GM12865 (cell line): ENCODE results near the gene MCAT.

ENCODE experiments used
- DNase-seq: peaks from one replicate; pipeline ENCODE4 v3.0.0; 2010; ENCODE audit warnings: low read depth
- H3K4me3 ChIP-seq: 2 replicates; pipeline ENCODE4 v1.5.1; 2011; ENCODE audit warnings: mild to moderate bottlenecking, low read depth, low read length, control low read depth
- TF ChIP-seq, protein P1 (sequence below): IDR thresholded peaks from 2 replicates; pipeline ENCODE4 v1.5.1; 2011; ENCODE audit warnings: low read length, control low read depth, low read depth, inconsistent platforms; ENCODE audit not compliant: insufficient read depth; ENCODE audit errors: missing control alignments

The MCAT gene

DNA sequence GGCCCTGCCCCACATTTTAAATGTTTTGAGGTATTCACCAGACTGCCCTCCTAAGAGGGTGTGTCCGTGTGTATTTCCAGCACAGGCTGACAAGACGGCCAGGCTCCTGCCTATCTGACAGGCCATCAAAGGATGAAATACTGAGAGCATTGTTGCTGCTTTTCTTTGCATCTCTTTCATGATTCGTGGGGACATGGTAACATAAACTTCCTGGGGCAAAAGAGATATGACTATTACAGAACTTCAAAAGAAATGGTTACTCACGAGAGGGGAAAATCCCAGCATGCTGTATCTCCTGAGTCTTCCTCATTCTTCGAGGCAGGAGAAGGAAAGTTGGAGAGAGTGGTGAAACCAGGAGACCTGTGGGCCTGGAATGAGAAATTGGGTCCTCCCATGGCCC is 43.0 kb downstream of the MCAT start:
- TF ChIP-seq, protein P1, sequence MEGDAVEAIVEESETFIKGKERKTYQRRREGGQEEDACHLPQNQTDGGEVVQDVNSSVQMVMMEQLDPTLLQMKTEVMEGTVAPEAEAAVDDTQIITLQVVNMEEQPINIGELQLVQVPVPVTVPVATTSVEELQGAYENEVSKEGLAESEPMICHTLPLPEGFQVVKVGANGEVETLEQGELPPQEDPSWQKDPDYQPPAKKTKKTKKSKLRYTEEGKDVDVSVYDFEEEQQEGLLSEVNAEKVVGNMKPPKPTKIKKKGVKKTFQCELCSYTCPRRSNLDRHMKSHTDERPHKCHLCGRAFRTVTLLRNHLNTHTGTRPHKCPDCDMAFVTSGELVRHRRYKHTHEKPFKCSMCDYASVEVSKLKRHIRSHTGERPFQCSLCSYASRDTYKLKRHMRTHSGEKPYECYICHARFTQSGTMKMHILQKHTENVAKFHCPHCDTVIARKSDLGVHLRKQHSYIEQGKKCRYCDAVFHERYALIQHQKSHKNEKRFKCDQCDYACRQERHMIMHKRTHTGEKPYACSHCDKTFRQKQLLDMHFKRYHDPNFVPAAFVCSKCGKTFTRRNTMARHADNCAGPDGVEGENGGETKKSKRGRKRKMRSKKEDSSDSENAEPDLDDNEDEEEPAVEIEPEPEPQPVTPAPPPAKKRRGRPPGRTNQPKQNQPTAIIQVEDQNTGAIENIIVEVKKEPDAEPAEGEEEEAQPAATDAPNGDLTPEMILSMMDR = no peak
- peak; percentile 42 for DNase-seq
- H3K4me3 ChIP-seq = no peak overlapping the region

DNA sequence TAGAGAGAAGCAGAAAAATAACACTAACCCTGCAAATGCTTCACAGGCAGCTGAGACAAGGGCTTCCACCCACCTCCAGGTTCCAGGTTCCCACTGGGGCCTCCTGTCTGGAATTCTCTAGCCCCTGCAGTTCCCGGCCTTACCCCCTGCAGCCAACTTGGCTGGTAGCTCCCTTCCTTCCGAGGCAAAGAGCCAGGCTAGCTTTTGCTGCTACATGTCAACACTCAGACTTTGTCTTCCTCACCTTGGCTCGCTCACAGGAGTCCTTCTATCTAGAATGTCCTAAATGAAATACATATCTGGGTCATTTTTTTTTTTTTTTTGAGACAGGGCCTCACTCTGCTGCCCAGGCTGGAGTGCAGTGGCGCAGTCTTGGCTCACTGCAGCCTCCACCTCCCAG is 44.1 kb downstream of the MCAT start:
- H3K4me3 ChIP-seq = no peak overlapping the region

DNA sequence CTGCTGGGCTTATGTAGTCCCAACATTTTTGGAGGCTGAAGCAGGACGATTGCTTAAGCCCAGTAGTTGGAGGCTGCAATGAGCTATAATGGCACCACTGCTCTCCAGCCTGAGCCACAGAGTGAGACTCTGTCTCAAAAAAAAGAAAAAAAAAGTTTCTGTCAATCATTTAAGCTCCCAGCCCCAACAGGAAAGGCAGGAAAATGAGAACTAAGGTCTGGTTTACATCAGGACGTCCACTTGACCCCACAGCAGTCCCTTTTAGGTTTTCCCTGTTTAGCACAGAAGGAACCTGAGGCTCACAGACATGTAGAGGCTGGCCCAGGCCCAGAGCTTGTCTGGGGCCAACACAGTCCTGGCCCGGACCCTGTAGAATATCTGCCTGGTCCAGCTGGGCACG is 44.8 kb downstream of the MCAT start:
- DNase-seq = no peak
- H3K4me3 ChIP-seq = no peak overlapping the region
- TF ChIP-seq, protein P1 = no peak

More for the DNA sequence above, 44.1 kb downstream of the MCAT start:
- TF ChIP-seq, protein P1 = no peak
- DNase-seq = no peak

DNA sequence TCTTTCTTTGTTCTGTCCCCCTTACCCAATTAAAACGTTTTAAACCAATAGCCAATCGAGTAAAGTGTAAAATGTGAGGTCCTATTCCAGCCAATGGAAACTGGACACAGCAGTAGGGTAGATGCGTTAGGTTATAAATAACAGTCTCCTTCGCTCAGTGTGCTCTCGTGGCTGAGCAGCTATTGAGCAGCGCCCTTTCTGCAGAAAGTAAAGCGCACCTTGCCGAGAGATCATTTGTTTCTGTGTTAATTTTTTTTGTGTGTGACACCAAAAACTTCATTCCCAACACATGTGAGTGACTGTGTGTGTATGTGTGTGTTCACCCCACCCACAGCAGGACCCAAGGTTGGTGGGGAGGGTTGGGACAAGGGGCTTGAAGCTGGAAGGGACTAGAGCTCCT is 46.8 kb downstream of the MCAT start:
- TF ChIP-seq, protein P1 = no peak
- no peak for DNase-seq

DNA sequence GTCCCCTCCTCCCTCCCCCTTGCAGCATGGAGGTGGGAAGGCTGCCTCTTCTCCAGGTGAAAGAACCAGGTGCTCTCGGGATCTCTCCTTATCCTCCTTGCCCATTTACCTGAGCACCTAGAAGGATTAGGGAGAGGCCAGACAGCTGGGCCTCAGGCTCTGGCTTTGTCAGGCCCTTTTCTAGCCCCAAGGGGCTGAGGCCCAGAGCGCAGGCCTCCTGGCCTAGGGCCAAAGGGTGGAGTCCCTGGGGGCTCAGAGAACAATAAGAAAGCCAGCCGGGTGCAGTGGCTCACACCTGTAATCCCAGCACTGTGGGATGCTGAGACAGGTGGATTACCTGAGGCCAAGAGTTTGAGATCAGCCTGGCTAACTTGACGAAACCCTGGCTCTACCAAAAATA is 48.6 kb downstream of the MCAT start:
- no peak overlapping the region for H3K4me3 ChIP-seq
- no peak for DNase-seq
- TF ChIP-seq, protein P1 = no peak

More for the DNA sequence above, 46.8 kb downstream of the MCAT start:
- no peak overlapping the region for H3K4me3 ChIP-seq

DNA sequence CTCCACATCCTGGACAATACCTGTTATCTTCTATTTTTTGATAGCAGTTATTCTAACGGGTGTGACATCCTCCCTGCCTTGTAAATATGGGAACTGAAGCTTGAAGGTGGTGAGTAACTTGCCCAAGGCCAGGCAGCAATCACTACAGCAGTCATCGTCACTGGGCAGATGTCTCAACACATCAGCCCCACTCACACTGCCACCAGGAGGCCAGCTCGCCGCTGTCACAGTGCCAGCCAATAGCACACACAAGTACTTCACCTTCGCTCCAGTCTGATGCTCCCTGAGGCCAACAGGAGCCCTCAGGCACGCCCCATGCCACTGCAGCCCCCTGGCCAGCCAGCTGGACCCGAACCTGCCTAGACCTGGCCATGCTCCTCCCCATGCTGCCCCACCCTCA is 49.1 kb downstream of the MCAT start:
- peak; percentile 52 for DNase-seq
- no peak overlapping the region for H3K4me3 ChIP-seq
- TF ChIP-seq, protein P1 = peak; percentile 18

DNA sequence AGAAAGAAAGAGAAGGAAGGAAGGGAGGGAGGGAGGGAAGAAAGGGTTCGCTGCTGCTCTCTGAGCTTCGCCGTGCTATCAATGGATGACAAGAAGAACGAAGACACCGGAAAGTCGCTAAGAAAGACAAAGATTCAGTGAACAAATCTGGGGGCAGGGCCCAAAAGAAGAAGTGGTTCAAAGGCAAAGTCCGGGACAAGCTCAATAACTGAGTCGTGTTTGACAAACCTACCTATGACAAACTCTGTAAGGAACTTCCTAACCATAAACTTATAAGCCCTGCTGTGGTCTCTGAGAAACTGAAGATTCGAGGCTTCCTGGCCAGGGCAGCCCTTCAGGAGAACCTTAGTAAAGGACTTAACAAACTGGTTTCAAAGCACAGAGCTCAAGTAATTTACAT is 51.1 kb downstream of the MCAT start:
- H3K4me3 ChIP-seq = no peak overlapping the region
- TF ChIP-seq, protein P1 = no peak
- no peak for DNase-seq
